HG03457 (cell line): Measurements from ENCODE around the gene ZBTB2.
"Not testable (repeated sequence)": the region's sequence is repeated elsewhere in the genome, so short reads cannot be mapped to it uniquely, and the experiment has no call there.

Source experiments
- ATAC-seq: cut with Tn5 transposase; IDR thresholded peaks from one replicate; pipeline ENCODE4 v1.9.1; 2021; ENCODE audit warnings: moderate number of reproducible peaks; ENCODE audit not compliant: unreplicated experiment

ZBTB2 gene

DNA sequence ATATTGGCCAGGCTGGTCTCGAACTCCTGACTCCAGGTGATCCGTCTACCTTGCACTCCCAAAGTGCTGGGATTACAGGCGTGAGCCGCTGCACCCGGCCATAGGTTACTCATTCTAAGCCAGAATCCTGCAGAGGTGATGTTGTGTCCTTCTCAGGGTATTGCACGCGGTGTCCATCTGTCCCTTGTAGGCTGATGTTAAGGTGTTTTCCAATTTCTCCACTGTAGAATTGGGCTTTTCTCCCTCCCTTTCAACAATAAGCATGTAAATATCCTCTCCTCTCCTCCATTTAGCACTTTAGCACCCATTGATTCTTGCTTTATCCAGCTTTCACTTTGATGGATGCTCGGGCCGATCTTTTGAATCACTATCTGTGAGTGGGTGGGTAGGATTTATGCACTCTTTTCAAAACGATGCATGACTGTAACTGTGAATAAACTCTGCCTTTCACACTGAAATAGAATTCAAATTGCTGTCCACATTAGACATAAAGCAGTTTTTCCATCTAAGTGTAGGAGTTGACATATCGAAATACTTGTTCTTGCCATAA lies 52.6 kb downstream of the ZBTB2 start:
- no peak for ATAC-seq

GRCh38 chr6:151335930-151336329 lies 55.4 kb downstream of the ZBTB2 start:
- ATAC-seq, result no peak

DNA sequence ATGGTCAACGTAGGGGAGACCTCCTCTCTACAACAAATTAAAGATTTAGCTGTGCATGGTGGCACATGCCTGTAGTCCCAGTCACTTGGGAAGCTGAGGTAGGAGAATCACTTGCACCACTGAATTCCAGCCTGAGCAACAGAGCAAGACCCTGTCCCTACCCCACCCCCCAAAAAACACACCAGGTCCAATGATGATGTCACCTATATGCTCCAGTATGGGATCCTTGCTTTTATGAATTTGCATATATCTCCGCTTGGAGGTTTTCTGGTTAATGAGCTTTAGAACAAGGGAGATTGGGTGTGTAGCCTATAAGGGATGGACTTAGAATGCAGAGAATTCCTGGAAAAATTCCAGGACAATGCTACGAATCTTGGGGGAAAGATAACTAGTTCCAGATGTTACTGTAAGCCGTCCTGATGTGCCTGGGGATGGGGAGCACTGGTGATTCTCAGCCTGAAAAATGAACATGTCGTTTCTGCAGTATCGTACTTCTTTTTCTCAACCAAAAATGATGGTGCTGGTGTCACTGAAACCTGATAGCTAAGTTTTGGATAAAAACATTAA lies 61.1 kb downstream of the ZBTB2 start:
- ATAC-seq, result no peak

DNA sequence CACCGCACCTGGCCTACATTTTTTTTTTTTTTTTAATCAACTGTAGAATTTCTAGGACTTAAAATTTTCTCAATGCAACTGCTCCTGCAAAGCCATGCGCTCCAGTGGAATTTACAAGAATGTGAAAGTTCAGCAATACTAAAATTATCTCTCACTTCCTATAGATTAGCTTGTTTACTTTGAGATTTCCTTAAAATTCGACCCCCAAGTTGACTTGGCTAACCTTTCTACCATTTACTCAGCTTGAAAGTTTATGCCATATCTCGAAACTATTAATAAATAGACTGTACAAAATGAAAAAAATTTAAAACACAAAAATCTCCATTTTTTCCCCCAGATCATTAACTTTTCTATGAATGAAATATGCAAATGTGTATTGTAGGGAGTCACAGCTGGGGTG lies 64.3 kb downstream of the ZBTB2 start:
- ATAC-seq, result no peak

- ATAC-seq, result no peak
These were observed 65.1 kb downstream of the ZBTB2 start for GRCh38 chr6:151326116-151326825.

- no peak for ATAC-seq
These were observed 66.0 kb downstream of the ZBTB2 start for GRCh38 chr6:151325075-151326050.

GRCh38 chr6:151324488-151324825 lies 66.9 kb downstream of the ZBTB2 start:
- no peak for ATAC-seq

- peak; percentile 54 for ATAC-seq
These were observed 67.4 kb downstream of the ZBTB2 start for GRCh38 chr6:151323791-151324487.

- ATAC-seq, result no peak
These were observed 68.8 kb downstream of the ZBTB2 start for GRCh38 chr6:151322570-151322969.

DNA sequence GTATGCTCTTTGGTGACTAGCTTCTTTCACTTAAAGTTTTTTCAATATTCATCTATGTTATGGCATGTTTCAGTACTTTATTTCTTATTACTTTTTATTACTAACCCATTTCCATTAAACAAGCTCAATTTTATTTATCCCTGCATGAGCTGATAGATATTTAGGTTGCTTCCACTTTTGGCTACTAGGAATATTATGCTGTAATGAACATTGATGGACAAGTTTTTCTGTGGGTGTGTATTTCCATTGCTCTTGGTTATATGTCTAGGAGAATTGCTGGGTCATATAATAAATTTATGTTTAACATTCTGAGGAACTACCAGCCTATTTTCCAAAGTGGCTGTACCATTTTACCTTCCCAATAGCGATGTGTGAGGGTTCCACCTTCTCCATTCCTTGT lies 69.9 kb downstream of the ZBTB2 start:
- ATAC-seq, result no peak

- ATAC-seq, result no peak
These were observed 71.2 kb downstream of the ZBTB2 start for GRCh38 chr6:151320140-151320539.

DNA sequence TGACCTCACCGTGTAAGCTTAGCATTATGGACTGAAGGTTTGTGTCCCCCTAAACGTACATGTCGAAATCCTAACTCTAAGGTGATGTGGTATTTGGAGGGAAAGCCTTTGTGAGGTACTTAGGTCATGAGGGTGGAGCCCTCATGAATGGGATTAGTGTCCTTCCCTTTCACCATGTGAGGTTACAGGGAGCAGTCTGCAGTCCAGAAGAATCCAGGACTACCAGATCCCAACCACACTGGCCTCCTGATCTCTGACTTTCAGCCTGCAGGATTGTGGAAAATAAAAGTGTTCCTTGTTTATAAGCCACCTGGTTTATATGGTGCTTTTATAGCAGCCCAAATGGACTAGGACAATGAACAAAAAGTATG lies 73.4 kb downstream of the ZBTB2 start:
- ATAC-seq, result no peak

GRCh38 chr6:151317103-151317994 lies 74.0 kb downstream of the ZBTB2 start:
- no peak for ATAC-seq

GRCh38 chr6:151315661-151316060 lies 75.7 kb downstream of the ZBTB2 start:
- ATAC-seq, result not testable (repeated sequence)
